Measurements from ENCODE around the gene RPS27. TPM values are rescaled to one million over a fixed set of nuclear protein-coding genes. Genes with fewer than 3 reads are reported as not detected.
"Not testable (repeated sequence)": the region's sequence is repeated elsewhere in the genome, so short reads cannot be mapped to it uniquely, and the experiment has no call there.

RPS27 gene
- total RNA-seq, 1 donor from 2014 or later: 1,207 TPM

- intact Hi-C loops (cut with micrococcal nuclease): no loop called here
- no peaks in the 10 kb centered on the region for H3K27me3 Mint-ChIP-seq
- H3K27ac Mint-ChIP-seq: peak overlapping the region; percentile 54
- H3K4me1 Mint-ChIP-seq: peaks cover 27% of the 10 kb centered on the region
- H3K4me3 Mint-ChIP-seq: no peak overlapping the region
- H3K36me3 Mint-ChIP-seq (ENCODE audit: low read depth): no peaks in the 10 kb centered on the region
- no peak for DNase-seq
- H3K9me3 Mint-ChIP-seq: no peaks in the 10 kb centered on the region
Observed at GRCh38 chr1:153984123-153984894, 6.3 kb upstream of the RPS27 start.

DNA sequence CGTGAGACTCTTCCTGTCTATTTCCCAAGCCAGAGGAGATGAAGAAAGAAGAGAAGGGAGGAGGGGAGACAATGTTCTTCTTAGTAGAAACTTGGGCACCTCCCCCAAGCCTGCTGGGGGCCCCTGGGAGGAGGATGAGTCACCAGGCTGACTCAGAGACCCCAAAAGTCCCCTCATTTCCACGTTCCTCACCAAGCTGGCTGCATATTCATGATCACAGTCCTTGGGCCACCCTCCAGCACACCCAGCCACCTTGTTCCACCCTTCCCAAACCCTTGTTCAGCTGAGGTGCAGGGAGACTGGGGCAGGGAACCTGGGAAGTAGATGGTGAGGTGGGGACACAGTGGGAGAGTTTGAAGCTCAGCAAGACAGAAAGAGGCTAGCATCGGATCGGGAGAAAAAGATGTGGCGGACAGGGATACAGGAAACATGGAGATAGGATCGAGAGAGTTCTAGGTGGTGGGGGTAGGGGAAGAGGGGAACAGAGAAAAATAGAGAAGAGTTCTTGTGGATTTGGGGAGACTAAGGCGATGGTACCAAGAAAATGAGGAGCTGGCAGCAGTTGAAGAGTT lies 5.1 kb upstream of the RPS27 start:
- Mint-ChIP-seq H3K27ac (peak overlapping the region; percentile 91), H3K27me3 (no peaks in the 10 kb centered on the region), H3K4me3 (peak overlapping the region; percentile 75), H3K4me1 (peaks cover 29% of the 10 kb centered on the region), H3K36me3 (ENCODE audit: low read depth) (no peaks in the 10 kb centered on the region), H3K9me3 (peaks cover 3% of the 10 kb centered on the region)
- no peak for DNase-seq
- intact Hi-C loops (cut with micrococcal nuclease): no loop called here

GRCh38 chr1:153985941-153986761 lies 4.4 kb upstream of the RPS27 start, which contains the start of gene RAB13:
TSS of gene RAB13 (minus strand) at chr1:153986339. CDS start at chr1:153986236, 103 bp downstream.
- Mint-ChIP-seq H3K4me3 (peak within 1 kb of the TSS; percentile 77), H3K9me3 (peaks cover 3% of the 10 kb centered on the region), H3K36me3 (ENCODE audit: low read depth) (peaks cover 7% of the 10 kb centered on the region), H3K27me3 (no peaks in the 10 kb centered on the region), H3K4me1 (peaks cover 31% of the 10 kb centered on the region), H3K27ac (peak within 1 kb of the TSS; percentile 91)
- intact Hi-C loops (cut with micrococcal nuclease): loop anchor here (1.0 to 2.0 kb wide), 9 partner anchors 9 to 315 kb away; partner anchors contain the start of genes GATAD2B, ILF2 and JTB
- DNase-seq: no peak

DNA sequence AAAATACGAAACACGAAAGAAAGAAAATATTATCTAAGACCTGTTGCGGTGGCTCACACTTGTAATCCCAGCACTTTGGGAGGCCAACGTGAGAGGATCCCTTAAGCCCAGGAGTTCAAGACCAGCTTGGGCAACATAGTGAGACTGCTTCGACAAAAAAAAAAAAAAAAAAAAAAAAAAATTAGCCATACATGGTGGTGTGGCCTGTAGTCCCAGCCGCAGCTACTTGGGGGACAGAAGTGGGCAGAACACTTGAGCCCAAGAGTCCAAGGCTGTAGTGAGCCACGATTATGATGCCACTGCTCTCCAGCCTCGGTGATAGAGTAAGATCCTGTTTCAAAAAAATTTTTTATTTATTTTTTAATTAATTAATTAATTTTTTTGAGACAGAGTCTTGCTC lies 2.9 kb upstream of the RPS27 start:
- DNase-seq: no peak
- peaks cover 3% of the 10 kb centered on the region for H3K9me3 Mint-ChIP-seq
- no peaks in the 10 kb centered on the region for H3K27me3 Mint-ChIP-seq
- H3K4me3 Mint-ChIP-seq: peak overlapping the region; percentile 77
- H3K27ac Mint-ChIP-seq: peak overlapping the region; percentile 88
- intact Hi-C loops (cut with micrococcal nuclease): loop anchor here (2.0 kb wide), 4 partner anchors 43 to 317 kb away; partner anchors contain the start of genes GATAD2B and ILF2
- H3K4me1 Mint-ChIP-seq: peaks cover 43% of the 10 kb centered on the region
- peaks cover 20% of the 10 kb centered on the region for H3K36me3 Mint-ChIP-seq (ENCODE audit: low read depth)

GRCh38 chr1:153991151-153991630 lies 629 bp downstream of the RPS27 start:
- DNase-seq: no peak
- intact Hi-C loops (cut with micrococcal nuclease): loop anchor here (2.0 to 5.0 kb wide), 4 partner anchors 166 to 282 kb away; partner anchors contain the start of genes HAX1, INTS3 and NUP210L
- H3K4me3 Mint-ChIP-seq: peak overlapping the region; percentile 93
- H3K36me3 Mint-ChIP-seq (ENCODE audit: low read depth): peaks cover 45% of the 10 kb centered on the region
- H3K27me3 Mint-ChIP-seq: no peaks in the 10 kb centered on the region
- peaks cover 3% of the 10 kb centered on the region for H3K9me3 Mint-ChIP-seq
- H3K27ac Mint-ChIP-seq: peak overlapping the region; percentile 96
- H3K4me1 Mint-ChIP-seq: peaks cover 34% of the 10 kb centered on the region

- Mint-ChIP-seq H3K4me3 (peak overlapping the region; percentile 93), H3K9me3 (peaks cover 3% of the 10 kb centered on the region), H3K27me3 (no peaks in the 10 kb centered on the region), H3K27ac (peak overlapping the region; percentile 96), H3K36me3 (ENCODE audit: low read depth) (peaks cover 49% of the 10 kb centered on the region), H3K4me1 (peaks cover 29% of the 10 kb centered on the region)
- intact Hi-C loops (cut with micrococcal nuclease): loop anchor here (2.0 to 5.0 kb wide), 4 partner anchors 165 to 281 kb away; partner anchors contain the start of genes HAX1, INTS3 and NUP210L
- no peak for DNase-seq
Observed at GRCh38 chr1:153991806-153992205, 1.2 kb downstream of the RPS27 start.

DNA sequence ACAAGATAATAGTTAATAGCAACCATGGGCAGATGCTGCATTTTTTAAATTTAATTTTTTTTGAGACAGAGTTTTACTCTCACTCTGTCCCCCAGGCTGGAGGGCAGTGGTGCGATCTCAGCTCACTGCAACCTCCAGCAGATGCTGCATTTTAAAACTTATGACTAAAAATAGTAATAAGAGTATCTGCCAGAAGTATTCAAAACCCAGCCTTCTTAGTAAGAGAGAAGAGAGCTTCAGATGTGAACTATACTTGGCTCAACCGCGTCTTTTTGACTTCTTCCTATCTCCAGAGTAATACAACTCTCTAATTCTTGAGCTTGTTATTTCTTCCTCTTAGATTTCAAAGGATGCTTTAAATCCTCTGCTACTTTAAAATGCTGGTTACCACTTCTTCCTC lies 4.6 kb downstream of the RPS27 start:
- DNase-seq: no peak
- H3K4me1 Mint-ChIP-seq: peaks cover 22% of the 10 kb centered on the region
- H3K27ac Mint-ChIP-seq: no peak overlapping the region
- no peaks in the 10 kb centered on the region for H3K27me3 Mint-ChIP-seq
- peaks cover 50% of the 10 kb centered on the region for H3K36me3 Mint-ChIP-seq (ENCODE audit: low read depth)
- intact Hi-C loops (cut with micrococcal nuclease): no loop called here
- peaks cover 3% of the 10 kb centered on the region for H3K9me3 Mint-ChIP-seq
- H3K4me3 Mint-ChIP-seq: no peak overlapping the region

DNA sequence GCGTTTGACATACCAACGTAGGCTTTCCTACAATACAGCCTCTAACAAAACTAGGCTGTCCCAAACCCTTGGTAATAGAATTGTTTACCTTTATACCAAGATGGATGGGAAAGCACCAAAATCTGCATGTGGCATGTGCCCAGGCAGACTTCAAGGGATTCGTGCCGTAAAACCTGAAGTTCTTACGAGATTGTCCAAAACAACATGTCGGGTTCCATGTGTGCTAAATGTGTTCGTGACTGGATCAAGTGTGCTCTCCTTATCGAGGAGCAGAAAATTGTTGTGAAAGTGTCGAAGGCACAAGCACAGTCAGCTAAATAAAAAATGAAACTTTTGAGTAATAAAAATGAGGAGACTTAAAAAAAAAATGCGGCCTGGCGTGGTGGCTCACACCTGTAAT lies 5.1 kb downstream of the RPS27 start:
- Mint-ChIP-seq H3K27me3 (no peaks in the 10 kb centered on the region), H3K27ac (no peak overlapping the region), H3K9me3 (no peaks in the 10 kb centered on the region), H3K4me3 (no peak overlapping the region), H3K4me1 (peaks cover 18% of the 10 kb centered on the region), H3K36me3 (ENCODE audit: low read depth) (peaks cover 48% of the 10 kb centered on the region)
- intact Hi-C loops (cut with micrococcal nuclease): no loop called here
- no peak for DNase-seq

DNA sequence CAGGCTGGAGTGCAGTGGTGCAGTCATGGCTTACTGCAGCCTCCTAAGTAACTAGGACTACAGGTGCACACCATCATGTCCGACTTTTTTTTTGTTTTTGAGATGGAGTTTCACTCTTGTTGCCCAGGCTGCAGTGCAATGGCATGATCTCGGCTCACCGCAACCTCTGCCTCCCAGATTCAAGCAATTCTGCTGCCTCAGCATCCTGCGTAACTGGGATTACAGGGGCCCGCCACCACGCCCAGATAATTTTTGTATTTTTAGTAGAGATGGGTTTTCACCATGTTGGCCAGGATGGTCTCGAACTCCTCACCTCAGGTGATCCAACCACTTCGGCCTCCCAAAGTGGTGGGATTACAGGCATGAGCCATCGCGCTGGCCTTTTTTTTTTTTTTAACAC lies 6.3 kb downstream of the RPS27 start:
- H3K4me1 Mint-ChIP-seq: peaks cover 10% of the 10 kb centered on the region
- intact Hi-C loops (cut with micrococcal nuclease); H3K9me3 Mint-ChIP-seq; H3K27me3 Mint-ChIP-seq; H3K4me3 Mint-ChIP-seq; H3K27ac Mint-ChIP-seq; DNase-seq: not testable (repeated sequence)
- peaks cover 36% of the 10 kb centered on the region for H3K36me3 Mint-ChIP-seq (ENCODE audit: low read depth)

DNA sequence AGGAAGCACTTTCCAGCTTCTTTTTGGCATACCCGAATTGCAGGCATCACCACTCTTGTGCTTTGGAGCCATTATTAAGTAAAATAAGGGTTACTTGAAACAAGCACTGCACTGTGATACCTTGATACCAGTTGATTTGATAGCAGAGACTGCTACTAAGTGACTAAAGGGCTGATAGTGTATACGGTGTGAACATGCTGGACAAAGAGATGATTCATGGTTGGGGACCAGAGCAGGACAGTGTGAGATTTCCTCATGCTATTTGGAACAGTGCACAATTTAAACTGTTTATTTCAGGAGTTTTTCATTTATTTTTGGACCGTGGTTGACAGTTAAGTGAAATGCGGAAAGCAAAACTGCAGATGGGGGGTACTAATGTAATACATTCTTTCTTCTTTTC lies 9.9 kb downstream of the RPS27 start:
- DNase-seq: no peak
- H3K4me1 Mint-ChIP-seq: no peaks in the 10 kb centered on the region
- intact Hi-C loops (cut with micrococcal nuclease): no loop called here
- H3K36me3 Mint-ChIP-seq (ENCODE audit: low read depth): peaks cover 11% of the 10 kb centered on the region
- no peaks in the 10 kb centered on the region for H3K27me3 Mint-ChIP-seq
- H3K9me3 Mint-ChIP-seq: no peaks in the 10 kb centered on the region
- no peak overlapping the region for H3K4me3 Mint-ChIP-seq
- no peak overlapping the region for H3K27ac Mint-ChIP-seq

DNA sequence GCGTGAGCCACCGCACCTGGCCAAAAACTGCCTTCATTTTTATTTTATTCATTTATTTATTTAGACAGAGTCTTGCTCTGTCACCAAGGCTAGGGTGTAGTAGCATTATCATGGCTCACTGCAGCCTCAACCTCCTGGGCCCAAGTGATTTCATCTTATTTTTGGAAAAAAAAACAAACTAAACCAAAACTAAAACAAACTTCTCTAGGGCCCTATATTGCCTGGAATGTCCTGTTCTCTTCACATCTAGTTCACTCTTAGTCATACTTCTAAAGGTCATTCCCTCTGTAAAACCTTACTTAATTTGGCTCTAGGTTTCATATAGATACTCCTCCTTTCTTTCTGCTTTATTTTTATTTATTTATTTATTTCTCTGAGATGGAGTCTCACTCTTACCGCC lies 15.6 kb downstream of the RPS27 start:
- DNase-seq: no peak
- H3K27ac Mint-ChIP-seq: no peak overlapping the region
- no peaks in the 10 kb centered on the region for H3K36me3 Mint-ChIP-seq (ENCODE audit: low read depth)
- no peak overlapping the region for H3K4me3 Mint-ChIP-seq
- H3K9me3 Mint-ChIP-seq: no peaks in the 10 kb centered on the region
- H3K4me1 Mint-ChIP-seq: no peaks in the 10 kb centered on the region
- intact Hi-C loops (cut with micrococcal nuclease): no loop called here
- H3K27me3 Mint-ChIP-seq: no peaks in the 10 kb centered on the region

DNA sequence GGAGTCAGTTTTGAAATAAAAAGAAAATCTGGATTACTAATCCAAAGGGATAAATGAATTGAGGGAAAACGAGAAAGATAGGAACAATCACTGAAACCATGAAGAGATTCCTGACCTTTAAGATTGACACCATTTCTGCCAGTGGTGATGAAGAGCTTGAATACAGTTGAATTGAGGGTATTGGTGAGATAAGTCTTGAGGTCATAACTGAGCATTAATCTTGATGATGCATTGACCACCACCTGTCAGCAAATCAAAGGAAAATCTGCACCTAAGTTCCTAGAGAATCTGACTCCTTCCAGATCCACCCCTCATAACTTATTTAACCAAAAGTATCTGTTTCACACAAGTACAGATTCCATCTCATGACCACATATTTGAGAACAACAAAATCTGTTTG lies 21.6 kb downstream of the RPS27 start:
- Mint-ChIP-seq H3K9me3 (no peaks in the 10 kb centered on the region), H3K36me3 (ENCODE audit: low read depth) (no peaks in the 10 kb centered on the region), H3K4me3 (no peak overlapping the region), H3K27ac (no peak overlapping the region), H3K27me3 (no peaks in the 10 kb centered on the region), H3K4me1 (peaks cover 1% of the 10 kb centered on the region)
- DNase-seq: no peak
- intact Hi-C loops (cut with micrococcal nuclease): no loop called here

GRCh38 chr1:154012543-154012942 lies 22.0 kb downstream of the RPS27 start:
- H3K4me3 Mint-ChIP-seq; H3K27ac Mint-ChIP-seq; intact Hi-C loops (cut with micrococcal nuclease); H3K9me3 Mint-ChIP-seq; H3K27me3 Mint-ChIP-seq; H3K4me1 Mint-ChIP-seq; H3K36me3 Mint-ChIP-seq (ENCODE audit: low read depth); DNase-seq: not testable (repeated sequence)
